ENCODE data around the gene KCNK6.
A peak's percentile ranks its signal among the peaks of the same experiment; 100 is the strongest.

KCNK6 gene

DNA sequence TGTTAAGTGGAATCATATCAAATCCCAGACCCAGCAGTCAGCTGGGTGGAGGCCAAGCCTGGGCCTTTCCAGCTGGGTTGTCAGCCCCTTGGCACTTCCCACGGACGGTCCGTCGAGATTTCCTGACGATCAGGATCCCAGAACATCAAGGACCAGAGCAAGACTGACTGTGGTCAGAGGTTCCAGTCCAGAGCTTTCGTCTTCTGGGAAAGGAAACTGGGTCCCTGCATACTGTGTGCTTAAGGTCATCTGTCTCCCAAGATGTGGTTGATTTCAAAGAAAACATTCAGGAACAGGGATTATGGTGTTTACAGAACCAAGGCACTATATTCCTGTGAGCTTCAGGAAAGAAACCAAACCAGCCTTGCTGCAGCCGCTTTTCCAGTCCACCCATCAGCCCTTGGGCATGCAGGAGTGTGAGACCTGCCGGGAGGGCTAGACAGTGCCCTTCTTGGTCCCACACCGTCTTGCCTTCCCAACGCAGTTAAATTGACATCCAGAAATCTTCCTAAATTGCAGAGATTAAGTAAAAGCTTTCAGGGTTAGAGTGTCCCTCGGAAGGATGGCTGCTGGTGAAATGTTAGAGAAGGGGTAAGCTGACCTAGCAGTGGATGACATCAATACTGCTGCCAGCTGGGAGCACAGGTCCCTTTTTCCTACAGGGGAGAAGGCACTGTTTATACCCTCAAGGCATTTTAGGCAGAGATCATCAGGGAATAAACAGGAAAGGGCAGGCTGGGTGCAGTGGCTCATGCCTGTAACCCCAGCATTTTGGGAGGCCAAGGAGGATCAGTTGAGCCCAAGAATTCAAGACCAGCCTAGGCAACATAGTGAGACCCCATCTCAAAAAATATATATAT lies 20.6 kb upstream of the KCNK6 start:
- peak; percentile 25 for DNase-seq (ENCODE audit: low read depth, low spot score)

DNA sequence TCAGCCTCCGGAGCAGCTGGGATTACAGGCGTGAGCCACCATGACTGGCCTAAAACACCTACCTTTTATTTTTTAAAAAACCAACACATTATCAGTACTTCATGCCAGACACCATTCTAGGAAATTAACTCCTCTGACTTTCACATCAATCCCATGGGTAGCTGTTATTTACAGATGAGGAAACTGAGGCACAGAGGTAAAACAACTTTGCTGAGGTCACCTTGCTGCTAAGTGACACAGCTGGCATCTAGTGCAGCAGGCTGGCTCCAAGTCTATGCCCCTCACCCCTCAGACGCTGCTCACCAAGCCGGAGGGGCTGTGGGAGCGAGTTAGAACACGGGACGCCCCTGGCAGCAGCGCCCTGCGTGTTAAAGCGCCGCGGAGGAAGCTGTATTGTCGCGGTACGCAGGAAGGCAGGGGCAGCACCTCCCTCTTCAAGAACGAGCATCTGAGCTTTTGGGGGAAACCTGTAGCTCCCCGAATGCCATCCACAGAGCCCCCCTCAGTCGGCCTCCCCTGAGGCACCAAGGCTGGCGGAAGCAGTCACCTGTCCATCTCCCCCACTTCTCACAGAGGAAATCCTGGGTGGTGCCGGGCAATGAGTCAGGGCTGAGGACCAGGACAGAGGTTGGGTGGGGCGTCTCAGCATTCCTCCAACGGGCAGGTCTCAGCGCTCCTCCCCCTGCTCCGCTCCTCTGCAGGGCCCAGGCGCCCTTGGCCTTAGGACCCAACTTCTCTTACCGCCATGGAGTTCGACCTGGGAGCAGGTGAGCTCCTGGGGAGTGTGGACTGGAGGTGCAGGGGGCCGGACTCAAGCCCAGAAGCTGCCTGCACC lies 15.9 kb upstream of the KCNK6 start, which contains the start of gene C19orf33:
Gene C19orf33 (plus strand): TSS at position 735 of the 835 bp plus-strand sequence. CDS start 11 bp downstream, at position 746.
- DNase-seq (ENCODE audit: low read depth, low spot score) = peak; percentile 44

DNA sequence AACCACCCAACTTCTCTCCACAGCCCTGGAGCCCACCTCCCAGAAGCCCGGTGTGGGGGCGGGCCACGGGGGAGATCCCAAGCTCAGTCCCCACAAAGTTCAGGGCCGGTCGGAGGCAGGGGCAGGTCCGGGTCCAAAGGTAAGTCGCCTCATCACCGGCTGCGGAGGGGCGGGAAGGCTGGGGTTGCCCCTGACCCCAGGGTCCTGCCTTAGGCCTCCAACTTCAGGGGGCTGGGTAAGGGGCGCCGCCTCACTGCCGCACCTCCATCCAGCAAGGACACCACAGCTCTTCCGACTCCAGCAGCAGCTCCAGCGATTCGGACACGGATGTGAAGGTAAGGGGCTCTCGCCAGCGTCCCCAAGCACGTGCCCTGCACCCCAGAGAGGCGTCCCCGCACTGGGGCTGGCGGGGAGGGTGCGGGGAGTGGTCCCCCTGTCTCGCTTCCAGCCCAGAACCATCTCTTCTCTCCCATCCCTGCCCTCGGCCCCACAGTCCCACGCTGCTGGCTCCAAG lies 15.2 kb upstream of the KCNK6 start:
- no peak for DNase-seq (ENCODE audit: low read depth, low spot score)

GRCh38 chr19:38304866-38305429 lies 14.7 kb upstream of the KCNK6 start:
- DNase-seq (ENCODE audit: low read depth, low spot score) = peak; percentile 93

GRCh38 chr19:38306236-38306635 lies 13.4 kb upstream of the KCNK6 start:
- DNase-seq (ENCODE audit: low read depth, low spot score) = no peak

GRCh38 chr19:38307076-38307475 lies 12.6 kb upstream of the KCNK6 start:
- DNase-seq (ENCODE audit: low read depth, low spot score) = no peak

DNA sequence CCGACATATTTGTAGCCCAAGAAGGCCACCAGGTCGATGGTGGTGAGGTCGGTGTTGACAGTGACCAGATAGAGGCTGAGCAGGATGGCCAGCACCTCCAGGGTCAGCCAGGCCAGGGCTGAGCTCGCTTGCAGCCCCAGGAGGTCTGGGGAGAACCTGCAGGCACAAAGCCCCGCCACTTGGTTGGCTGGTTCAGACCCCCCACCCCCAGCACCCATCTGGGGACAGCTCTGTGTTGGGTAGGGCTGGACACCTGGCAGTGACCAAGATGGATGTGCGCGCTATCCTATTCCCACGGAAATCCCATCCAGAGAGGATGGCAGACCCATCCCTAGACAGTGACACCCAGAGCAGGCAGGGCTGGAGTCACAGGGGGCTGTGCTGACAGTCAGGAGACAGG lies 12.0 kb upstream of the KCNK6 start:
- DNase-seq (ENCODE audit: low read depth, low spot score) = no peak

- no peak for DNase-seq (ENCODE audit: low read depth, low spot score)
Measured at GRCh38 chr19:38308006-38308766, 11.5 kb upstream of the KCNK6 start.

GRCh38 chr19:38308926-38309614 lies 10.6 kb upstream of the KCNK6 start:
- DNase-seq (ENCODE audit: low read depth, low spot score) = no peak

DNA sequence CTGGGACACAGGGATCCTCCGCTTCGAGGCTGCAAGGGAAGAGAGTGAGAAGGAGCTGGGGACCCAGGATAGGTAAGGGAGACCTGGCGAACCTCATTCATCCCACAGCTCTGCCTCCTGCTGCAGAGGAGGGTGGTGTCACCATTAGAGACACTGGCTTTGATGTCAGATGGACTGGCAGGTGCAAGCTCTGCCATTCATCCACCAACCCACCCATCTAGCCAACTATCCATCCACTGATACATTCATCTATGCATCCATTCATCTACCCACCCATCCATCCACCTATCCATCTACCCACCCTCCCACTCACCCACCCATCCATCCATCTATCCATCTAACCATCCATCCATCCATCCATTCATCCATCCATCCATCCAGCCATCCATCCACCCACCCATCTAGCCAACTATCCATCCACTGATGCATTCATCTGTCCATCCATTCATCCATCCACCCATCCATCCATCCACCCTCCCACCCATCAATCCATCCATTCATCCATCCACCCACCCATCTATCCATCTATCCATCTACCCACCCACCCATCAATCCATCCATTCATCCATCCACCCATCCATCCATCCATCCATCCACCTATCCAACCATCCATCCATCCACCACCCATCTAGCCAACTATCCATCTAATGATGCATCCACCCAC lies 9.9 kb upstream of the KCNK6 start:
- DNase-seq (ENCODE audit: low read depth, low spot score) = no peak

DNA sequence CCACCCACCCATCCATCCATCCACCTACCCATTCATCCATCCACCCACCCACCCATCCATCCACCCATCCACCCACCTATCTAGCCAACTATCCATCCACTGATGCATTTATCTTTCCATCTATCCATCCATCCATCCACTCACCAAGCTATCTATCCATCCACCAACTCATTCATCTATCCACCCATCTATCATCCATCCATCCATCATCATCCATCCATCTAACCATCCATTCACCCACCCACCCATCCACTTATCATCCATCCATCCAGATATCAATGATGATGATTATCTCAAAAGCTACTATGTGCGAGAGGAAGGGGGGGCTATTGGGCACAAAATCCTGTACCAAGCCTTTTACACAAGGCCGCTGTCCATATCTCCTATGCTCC lies 9.4 kb upstream of the KCNK6 start:
- DNase-seq (ENCODE audit: low read depth, low spot score) = no peak

DNA sequence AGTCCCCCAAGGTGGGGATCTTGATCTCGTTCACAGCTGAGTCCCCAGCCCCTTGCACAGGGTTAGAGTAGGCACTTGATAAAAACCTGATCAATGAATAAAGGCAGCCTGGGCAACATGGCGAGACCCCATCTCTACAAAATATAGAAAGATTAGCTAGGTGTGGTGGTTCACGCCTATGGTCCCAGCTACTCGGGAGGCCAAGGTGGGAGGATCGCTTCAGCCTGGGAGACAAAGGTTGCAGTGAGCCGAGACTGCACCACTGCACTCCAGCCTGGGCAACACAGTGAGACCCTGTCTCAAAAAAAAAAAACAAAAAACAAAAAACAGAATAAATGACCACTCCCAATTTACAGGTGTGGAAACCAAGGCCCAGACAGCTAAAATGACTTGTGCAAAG lies 8.7 kb upstream of the KCNK6 start:
- DNase-seq (ENCODE audit: low read depth, low spot score) = no peak

DNA sequence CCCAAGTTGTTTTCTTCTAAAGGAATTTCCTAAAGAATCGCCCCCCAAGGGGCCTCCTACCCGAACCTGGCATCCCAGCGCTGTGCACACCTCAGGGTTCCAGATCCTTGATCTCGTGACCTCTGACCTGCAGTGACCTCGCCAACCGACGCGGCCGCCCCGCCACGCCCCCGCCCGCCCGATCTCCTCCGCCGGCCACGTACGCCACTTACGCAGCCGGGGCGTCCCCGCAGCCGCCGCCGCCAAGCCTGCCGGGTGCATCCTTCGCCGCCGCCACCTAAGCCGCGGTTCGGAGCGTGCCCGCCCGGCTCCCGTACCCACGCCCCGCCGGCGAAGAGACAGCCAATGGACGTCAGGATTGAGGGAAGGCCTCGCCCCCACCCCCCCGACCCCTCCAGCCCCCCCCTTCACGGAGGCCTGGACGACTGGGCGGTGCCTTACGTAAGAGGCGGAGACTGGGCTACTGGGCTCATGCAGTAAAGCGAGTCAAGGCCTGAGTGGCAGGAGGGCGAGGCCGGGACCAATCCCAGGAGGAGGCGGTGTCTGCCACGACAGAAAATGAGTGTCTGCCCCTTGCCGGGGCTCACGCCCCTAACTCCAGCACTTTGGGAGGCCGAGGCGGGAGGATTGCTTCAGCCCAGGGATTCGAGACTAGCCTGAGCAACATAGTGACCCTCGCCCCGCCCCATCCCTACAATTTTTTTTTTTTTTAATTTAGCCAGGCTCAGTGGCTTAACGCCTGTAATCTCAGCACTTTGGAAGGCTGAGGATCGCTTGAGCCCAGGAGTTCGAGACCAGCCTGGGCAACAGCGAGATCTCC lies 3.8 kb upstream of the KCNK6 start, which contains the start of gene YIF1B:
Gene YIF1B (minus strand): TSS at position 291 of the 820 bp plus-strand sequence. CDS start 30 bp downstream, at position 261.
- DNase-seq (ENCODE audit: low read depth, low spot score) = peak; percentile 97

DNA sequence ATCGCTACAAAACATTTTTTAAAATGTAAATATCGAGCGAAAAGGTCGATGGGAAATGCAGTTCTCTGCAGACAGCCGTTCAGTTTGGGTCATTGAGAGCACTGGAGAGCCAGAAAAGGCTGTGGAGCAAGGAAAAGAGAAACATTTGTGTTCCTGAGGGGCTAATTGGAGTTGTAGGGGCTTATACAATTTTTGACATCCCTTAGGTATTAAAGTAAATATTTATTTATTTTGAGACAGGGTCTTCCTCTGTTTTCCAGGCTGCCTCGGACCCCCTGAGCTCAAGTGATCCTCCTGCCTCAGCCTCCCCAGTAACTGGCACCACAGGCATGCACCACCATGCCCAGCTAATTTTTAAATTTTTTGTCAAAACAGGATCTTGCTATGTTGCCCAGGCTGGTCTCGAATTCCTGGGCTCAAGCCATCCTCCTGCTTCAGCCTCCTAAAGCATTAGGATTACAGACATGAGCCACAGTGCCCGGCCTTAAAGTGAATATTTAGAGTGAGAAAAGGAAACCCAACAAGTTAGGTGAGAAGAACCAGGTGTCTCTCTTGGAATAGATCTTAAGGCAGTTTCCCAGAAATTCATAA lies 3.1 kb upstream of the KCNK6 start:
- no peak for DNase-seq (ENCODE audit: low read depth, low spot score)

GRCh38 chr19:38317104-38317612 lies 2.5 kb upstream of the KCNK6 start:
- no peak for DNase-seq (ENCODE audit: low read depth, low spot score)

DNA sequence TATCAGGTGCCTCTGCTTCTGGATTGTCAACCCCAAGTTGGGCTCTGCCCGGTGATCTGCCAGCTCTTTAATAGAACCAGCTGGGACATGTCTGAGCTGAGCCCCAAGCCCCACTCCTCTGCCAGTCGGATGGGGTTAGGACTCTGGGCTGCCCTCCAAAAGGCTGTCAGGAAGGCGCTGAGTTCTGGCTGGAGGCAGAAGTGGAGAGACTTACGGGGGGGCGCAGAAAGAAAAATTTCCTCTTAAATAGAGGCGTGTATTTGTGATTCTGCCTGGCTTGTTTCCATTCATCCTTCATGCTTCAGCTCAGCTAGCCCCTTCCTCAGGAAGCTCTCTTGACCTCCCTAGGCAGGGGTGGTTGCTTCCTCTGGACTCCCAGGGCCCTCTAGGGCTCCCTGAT lies 985 bp upstream of the KCNK6 start:
- DNase-seq (ENCODE audit: low read depth, low spot score) = no peak

GRCh38 chr19:38320969-38321339 lies 1.3 kb downstream of the KCNK6 start:
- DNase-seq (ENCODE audit: low read depth, low spot score) = no peak

GRCh38 chr19:38321646-38322196 lies 2.1 kb downstream of the KCNK6 start:
- DNase-seq (ENCODE audit: low read depth, low spot score) = no peak

Measured in ELF-1 (cell line).